ENCODE data around the gene TAOK1.

TAOK1 gene

DNA sequence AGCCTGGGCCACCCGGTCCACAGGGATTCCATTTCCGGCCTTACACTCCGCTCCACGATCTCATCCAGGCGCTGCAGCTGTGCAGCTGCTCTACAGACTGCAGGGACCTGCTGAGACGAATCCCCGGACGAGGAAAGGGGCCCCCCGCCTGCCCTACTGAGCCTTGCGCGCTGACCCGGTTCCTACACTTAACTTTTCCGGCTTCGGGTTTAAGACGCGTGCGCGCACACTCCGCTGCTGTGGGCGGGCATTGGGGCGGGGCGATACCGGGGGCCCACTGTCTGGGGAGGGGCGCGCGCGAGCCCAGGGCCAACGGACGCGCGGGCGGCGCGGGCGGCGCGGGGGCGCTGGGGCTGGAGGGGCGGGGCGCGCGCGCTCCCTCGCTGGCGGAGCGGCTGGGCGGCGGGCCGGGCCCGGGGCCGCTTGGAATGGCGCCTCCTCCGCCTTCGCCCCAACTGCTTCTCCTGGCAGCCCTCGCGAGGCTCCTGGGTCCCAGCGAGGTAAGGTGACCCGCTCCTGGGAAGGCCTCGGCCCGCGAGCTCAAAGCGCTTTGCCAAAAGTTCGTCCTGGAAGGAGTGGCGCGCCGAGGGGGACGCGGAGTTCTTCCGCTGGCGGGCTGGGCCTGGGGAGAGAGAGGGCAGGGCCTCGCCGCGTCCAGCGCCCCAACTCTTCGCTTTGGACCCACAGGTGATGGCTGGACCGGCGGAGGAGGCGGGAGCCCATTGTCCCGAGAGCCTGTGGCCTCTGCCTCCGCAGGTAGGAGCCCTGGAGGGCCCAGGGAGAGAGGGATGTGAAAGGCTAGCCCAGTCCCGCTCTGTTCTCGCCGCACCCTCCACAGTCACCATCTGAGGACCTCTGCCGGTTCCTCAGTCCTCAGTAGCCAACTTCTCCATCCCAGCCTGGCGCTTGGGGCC, 178.4 kb downstream of the TAOK1 start, which contains the start of gene TP53I13:
TSS of gene TP53I13 (plus strand) at position 371 of the 914 bp plus-strand sequence. CDS start at position 429, 58 bp downstream.
- in situ Hi-C loops (cut with HindIII; ENCODE audit: low sequenced_read_pairs) = no loop called here

DNA sequence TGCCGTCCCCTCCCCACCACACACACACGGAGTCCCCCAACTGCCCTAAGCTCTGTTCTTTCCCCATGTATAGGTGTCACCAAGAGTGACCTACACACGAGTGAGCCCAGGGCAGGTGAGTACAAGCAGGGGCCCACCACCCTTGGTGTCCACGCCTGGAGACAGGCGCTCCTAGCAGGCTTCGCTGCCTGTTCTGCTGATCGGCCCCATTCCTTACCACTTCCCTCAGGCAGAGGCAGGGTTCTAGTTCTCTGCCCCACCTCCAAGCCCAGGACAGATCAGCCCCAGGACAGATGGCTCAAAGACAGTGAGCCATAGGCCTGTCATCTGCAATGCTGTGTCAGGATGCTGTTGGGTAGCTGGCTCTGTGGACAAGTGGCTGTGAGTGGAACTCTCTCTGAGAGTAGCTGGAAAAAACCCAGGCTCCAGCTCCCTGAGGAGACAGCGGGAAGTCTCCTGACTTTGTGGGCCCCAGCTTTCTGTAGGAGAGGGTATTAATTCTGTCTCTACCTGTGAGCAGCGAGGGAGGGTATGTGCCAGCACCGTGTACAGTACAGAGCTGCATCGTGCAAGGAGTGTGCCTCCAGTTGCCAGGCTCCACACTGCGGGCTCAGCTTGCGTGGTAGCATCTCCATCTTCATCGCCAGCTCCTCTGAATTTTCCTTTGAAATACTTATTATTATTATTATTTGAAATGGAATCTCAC, 179.2 kb downstream of the TAOK1 start:
- in situ Hi-C loops (cut with HindIII; ENCODE audit: low sequenced_read_pairs) = no loop called here

DNA sequence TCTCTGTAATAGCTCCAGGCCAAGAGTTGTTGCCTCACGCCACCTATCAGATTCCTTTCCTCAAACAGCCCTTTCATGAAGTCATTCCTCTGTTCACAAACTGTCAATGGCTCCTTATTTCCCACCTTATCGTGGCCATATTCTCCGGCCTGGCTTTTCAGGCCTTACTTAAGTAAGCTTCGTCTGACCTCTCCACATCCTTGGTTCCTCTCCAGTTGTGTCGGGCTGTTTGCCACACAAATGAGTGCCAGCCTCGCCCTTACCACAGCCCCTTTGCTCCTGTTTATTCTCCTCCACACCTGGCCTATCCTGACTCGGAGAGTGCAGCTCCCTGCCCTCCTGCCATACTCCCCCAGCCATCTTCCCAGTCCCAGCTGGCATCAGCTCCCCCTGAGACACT, 180.4 kb downstream of the TAOK1 start:
- in situ Hi-C loops (cut with HindIII; ENCODE audit: low sequenced_read_pairs) = no loop called here

DNA sequence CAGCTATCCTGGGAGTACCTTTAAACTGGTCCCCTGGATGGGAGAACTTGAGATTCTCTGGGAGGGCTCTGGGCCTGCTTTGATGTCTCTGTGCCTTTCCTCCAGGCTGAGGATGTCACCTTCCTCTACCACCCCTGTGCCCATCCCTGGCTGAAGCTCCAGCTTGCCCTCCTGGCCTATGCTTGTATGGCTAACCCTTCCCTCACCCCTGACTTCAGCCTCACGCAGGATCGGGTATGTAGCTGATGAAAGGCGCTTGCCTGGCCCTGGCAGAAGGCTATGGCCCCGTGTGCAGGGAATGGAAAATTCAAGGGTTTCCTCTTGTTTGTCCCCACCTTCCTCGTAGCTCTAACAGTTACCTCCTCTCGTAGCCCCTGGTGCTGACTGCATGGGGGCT, 181.3 kb downstream of the TAOK1 start:
- in situ Hi-C loops (cut with HindIII; ENCODE audit: low sequenced_read_pairs) = no loop called here

DNA sequence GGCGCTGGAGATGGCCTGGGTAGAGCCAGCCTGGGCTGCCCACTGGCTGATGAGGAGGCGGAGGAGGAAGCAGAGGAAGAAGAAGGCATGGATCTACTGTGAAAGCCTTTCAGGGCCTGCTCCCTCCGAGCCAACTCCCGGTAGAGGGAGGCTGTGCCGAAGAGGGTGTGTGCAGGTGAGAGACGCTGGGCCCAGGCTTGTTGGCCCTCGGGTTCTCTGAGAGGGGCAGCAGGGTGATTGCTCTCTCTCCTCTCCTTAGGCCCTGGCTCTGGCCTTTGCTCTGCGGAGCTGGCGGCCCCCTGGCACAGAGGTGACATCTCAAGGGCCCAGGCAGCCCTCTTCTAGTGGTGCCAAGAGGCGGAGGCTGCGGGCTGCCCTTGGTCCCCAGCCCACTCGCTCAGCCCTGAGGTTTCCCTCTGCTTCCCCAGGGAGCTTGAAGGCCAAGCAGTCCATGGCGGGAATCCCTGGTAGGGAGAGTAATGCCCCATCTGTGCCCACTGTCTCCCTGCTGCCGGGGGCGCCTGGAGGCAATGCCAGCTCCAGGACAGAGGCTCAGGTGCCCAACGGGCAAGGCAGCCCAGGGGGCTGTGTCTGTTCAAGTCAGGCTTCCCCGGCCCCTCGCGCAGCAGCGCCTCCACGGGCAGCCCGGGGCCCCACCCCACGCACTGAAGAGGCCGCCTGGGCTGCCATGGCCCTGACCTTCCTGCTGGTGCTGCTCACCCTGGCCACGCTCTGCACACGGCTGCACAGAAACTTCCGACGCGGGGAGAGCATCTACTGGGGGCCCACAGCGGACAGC, 181.9 kb downstream of the TAOK1 start:
- in situ Hi-C loops (cut with HindIII; ENCODE audit: low sequenced_read_pairs) = no loop called here

DNA sequence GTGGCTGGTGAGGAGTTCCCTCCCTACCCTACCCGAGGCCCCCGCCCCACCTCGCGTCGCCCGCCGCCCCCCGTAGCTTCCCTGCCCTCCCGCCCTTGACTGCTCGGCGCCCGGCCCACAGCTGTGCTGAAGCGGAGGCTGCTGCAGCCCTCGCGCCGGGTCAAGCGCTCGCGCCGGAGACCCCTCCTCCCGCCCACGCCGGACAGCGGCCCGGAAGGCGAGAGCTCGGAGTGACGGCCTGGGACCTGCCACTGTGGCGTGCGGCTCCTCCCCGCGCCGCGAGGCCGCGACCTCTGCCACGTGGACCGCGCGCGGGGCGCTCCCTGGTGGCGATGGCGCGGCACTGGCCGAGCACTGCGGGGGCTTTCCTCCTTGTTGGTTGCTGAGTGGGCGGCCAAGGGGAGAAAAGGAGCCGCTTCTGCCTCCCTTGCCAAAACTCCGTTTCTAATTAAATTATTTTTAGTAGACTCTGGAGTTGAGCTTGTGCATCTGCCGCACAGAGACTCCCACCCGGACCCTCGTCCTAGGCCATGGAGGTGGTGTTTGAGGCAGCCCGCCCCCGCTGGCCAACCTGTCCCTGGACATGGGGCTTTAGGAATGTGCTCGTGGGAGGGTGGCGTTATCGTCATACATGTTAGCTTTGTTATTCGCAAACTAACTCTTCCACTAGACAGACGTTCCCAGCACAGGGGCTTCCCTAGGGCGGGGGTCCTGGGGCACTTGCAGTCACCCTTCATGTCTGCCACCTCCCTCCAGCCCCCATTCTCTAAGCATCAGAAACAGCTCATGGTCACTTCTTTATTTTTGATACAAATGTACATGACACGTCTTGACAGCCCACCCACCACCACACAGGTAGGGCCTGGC, 182.8 kb downstream of the TAOK1 start:
- in situ Hi-C loops (cut with HindIII; ENCODE audit: low sequenced_read_pairs) = no loop called here

DNA sequence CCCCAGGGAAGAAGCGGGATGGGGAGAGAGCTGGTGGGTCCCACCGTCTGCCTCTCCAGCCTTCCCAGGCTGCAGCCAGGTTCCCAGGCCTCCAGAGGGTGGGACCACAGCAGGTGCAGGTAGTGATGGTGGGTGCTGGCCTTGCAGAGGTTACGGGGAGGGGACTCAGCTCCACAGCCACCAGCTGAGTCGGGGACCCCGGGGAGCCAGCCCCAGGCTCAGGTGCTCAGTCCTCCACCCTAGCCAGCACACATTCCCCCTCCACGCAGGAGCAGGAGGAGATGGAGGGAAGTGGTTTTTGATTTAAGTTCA, 183.4 kb downstream of the TAOK1 start:
- in situ Hi-C loops (cut with HindIII; ENCODE audit: low sequenced_read_pairs) = no loop called here

DNA sequence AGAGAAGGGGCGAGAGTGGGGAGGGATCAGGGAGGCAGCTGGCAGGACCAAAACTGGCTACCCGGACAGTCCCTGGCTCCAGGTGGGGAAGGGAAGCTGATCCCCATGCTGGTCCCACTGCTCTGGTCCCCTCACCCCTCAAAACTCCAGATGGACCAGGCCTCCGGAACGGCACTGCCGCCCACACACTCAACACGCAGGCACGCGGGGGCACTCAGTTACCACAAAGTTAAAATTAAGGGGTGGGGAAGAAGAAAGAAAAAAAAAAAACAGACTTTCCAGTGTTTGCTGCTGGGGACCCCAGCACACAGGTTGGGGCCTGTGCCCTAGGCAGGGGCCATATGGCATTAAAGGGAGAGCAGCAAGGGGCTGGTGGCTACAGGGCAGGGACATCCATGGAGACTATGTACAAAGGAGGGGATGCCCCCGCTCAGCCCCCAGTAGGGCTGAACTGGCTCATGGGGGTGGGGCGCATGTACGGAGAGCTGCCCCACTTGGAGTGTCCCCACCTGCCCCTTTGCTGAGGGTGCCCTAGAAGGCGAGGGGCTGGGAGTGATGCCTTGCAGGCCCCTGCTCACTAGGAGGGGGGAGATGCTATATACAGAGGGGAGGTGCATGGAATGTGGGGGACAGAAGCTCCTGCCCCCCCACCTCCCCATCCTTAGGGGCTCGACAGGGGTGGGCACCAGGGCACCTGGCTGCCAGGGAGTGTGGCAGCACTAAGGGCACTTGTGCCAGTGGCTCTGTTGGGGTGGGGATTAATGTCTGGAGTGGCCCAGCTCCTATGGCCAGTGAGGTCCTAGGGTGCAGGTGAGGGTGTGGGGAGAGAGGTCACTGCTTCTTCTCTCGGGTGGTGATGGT, 183.9 kb downstream of the TAOK1 start:
- in situ Hi-C loops (cut with HindIII; ENCODE audit: low sequenced_read_pairs) = no loop called here

DNA sequence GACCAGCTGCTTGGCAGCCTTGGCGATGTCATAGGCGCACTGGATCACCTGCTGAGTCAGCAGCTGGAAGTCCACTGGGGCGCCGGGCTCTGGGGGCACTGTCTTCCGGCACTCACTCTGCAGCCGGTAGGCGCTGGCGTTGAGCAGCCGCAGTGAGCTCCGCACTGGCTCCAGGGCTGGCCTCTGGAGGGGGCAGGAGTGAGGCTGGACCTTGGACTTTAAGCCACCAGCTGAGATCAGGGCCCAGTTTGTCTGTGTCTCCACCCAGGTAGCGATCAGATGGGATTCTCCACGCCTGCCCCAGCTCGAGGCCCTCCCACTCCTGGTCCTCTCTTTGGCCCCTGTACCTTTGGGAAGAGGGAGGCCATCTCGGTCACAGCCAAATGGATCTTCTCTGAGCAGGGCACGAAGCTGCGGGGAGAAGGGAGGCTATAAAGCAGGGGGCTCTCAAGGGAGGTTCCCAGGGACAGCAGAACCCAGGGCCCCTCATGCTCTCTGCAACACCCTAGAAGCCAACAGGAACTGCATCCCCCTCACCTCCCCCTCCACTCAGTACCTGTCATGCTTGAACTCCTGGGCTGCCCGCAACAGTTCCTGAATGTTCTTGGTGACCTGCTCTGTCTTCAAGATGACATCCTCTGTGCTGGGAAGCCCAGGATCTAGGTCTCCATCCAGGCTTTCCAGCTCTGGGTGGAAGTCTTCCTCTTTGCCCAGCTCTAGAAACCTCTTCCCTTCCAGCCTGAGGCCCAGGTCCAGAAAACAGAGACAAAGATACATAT, 184.8 kb downstream of the TAOK1 start:
- in situ Hi-C loops (cut with HindIII; ENCODE audit: low sequenced_read_pairs) = no loop called here

DNA sequence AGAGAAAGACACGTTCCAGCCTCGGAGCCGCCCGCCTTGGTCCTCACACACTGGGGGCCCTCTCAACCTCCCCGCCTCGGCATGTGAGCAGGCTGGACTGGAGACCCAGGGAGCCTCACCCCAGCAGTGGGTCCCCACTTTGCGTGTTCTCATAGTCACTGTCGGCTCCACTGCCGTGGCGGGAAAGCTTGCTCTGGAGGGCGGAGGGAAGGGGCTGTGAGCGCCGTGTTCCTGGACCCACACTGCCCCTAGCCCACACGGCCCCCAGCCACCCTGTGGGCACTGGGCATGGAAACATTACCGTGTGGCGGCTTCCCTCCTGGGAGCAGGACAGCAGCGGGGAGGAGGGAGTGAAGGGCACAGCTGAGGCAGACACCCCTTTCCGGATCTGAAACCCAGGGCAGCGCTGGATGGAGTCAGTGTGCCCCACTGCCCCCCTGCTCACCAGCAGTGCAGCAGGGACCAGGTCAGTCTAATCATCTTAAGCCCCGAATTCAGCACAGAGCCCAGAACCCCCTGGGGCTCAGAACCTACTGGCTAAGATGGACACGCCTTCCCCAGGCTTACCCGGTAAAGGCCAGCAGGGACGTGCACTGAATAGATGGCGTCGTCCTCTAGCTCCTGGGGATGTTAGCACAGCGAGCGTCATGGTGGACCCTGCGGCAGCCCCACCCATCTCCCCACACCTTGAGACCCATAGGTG, 185.5 kb downstream of the TAOK1 start:
- in situ Hi-C loops (cut with HindIII; ENCODE audit: low sequenced_read_pairs) = no loop called here

DNA sequence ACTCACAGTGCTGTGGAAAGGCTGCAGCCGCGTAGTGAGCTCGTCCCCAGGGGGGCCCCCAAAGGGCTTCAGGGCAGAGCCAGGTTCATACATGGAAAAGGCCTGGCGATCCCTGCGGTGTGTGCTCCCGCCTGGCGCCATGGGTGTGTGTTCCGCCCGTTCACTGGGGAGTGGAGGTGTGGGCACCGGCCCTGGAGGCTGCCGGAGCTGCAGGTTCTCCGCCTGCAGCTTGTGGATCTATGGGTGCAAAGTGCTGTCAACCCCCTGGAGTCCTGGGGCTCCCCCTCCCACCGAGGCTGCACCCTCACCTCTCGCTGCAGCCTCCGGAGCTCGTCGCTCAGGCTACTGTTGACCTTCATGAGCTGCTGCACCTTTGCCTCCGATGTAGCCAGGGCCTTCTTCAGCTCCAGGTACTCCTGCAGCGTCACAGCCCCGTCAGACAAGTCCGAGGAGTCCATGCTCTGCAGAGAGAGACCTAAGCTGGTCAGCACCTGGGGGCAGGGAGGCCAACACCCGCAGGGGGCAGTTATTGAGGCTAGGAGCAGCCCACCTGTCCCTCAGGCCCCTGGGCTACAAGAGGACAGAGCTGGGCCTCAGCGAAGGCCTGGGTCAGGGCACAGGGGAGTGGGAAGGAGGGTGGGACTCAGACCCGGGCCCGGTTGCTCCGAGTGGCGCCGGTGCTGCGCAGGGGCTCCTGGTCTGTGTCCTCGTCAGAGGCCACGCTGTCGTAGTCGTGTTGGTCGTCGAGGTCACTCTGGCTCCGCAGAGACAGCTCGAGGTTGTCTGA, 186.2 kb downstream of the TAOK1 start:
- in situ Hi-C loops (cut with HindIII; ENCODE audit: low sequenced_read_pairs) = no loop called here

DNA sequence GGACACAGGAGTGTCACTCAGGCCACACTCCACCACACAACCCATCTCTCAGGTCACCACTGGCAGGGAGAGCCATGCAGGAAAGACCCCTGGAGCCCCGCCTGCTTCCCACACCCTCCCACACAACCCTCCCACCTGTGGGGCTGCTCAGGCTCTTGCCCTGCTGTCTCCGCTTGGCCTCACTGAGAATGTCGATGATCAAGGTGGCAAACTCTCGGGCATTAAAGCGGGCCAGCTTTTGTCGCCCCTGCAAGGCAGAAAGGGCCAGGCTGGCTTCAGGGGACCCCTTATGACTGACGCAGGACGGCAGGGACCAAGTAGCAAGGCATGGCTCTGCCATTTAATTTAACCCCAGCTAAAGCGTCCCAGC, 186.8 kb downstream of the TAOK1 start:
- in situ Hi-C loops (cut with HindIII; ENCODE audit: low sequenced_read_pairs) = no loop called here

DNA sequence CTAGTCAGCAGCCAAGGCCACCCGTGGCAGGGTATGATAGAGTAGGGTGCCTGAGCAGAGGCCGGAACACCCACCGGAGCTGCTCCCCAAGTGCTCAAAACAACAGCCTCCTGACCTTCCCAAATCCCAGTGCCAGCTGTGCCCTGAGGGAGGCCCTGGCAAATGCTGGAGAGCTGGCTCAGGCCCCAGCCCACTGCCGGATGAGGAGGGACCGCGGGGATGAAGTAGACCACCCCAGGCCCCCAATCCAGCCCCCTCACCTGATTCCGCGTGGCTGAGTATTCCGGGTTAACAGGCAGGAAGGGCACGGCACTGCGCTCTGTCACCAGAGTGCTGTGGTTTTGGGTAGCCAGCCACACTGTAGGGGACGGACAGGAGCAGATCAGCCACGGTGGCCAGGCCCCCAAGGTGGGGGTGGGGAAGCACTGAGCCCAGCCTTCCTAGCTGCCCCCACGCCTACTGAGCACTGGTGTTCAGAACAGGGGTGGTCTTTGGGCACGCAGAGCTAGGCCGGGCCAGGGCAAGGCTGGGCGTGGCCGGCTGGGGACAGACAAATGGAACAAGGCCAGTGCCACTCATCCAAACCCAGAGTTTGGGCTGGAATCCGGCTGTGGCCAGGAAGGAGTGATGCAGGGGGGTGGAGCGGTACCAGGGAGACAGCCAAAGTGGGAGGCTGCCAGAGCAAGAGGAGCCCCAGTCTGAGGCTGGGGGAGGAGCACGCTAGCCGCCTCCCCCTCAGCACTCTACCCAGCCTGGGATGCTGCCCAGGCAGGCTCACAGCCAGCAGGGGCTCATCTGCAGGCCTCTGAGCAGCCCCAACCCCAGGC, 187.4 kb downstream of the TAOK1 start:
- in situ Hi-C loops (cut with HindIII; ENCODE audit: low sequenced_read_pairs) = no loop called here

DNA sequence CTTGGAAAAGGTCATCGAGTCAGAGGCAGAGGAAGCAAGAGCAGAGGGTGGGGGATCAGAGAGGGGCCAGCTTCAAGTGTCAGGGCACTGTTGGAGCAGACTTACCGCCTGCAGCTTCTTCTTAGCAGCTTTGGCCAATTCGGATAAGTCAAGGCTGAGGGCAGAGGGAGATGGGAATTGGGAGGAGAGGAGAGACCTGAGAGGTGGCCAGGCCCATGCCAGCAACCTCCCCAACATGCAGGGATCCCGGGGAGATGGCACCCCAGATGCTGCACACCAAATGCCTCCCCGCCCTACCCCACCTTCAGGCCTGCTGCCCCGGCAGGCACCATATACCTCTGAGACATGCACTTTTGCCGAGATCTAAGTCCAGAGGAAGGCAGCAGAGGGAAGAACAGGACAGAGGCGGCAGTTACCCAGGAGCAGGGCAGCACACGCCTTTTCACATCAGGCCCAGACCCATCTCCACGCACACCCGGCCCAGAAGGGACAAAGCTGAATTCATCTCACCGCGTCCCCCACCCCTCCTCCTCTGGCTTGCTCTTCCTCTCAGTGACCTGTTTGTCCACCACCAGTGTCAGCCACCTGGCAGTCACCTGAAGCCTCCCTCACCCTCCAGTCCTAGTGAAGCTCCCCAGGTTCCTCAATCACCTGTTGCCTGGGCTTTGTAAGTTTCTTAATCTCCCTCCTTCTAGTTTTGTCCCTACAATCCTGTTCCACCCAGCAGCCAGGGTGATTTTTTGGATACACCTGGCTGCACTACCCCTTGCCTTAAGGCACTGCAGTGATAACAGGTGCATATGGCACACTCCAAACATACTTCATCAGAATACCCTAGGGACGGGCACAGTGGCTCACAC, 188.7 kb downstream of the TAOK1 start:
- in situ Hi-C loops (cut with HindIII; ENCODE audit: low sequenced_read_pairs) = no loop called here

DNA sequence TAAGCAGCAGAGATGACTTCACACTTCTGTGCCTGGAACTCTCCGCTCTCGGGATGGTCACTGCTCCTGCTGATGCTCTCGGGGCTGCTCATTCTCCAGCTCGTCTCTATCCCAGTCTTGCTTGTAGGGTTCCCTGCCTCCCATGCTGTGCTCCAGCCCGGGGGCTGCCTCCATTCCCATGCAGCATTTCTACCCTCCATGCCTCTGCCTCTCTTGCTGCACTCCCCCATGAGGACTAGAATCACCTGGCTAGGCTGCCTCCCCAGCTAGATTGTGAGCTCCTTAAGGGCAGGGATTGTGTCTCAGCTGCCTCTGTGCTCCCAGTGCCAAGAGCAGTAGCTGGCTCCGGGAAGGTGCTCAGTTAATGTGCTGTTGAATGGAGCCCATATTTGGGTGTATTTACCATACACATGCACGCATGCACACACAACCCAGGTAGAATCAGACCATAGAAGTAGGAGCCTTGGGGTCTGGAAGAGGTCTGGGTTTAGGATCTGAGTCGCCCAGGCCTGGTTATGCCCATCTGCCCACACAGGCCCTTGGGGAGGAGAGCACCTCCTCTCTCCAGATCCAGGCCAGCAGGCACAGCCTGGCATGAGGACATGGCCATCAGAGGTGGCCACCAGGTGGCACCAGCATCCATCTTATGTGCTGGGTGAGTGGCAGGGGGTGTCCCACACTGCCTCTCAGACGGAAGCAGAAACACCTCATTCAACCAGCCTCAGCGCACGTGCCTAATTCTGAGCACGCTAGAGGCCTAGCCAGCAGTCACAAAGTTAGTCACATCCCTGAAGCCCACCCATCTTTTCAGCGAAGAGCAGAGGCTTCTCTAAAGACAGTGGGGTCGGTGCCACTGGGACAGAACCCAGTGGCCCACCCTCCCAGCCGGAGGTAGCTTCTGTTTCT, 190.0 kb downstream of the TAOK1 start:
- in situ Hi-C loops (cut with HindIII; ENCODE audit: low sequenced_read_pairs) = no loop called here

Data from DLD1 (cell line).